Kidney epithelial cell (primary cell): ENCODE measurements around the gene F2RL3. TPM values are rescaled to one million over a fixed set of nuclear protein-coding genes. Genes with fewer than 3 reads are reported as not detected.

Experiments used
- DNase-seq: peaks from one replicate; pipeline ENCODE4 v3.0.0-alpha.2; 2010; ENCODE audit warnings: low read depth
- H3K27me3 ChIP-seq: 2 replicates; pipeline ENCODE4 v1.6.0; 2011; ENCODE audit warnings: low read length; ENCODE audit not compliant: control insufficient read depth, insufficient read depth
- H3K36me3 ChIP-seq: 2 replicates; pipeline ENCODE4 v1.5.1; 2011; ENCODE audit warnings: low read length; ENCODE audit not compliant: control insufficient read depth, insufficient read depth
- H3K4me3 ChIP-seq: 2 replicates; pipeline ENCODE4 v1.5.1; 2011; ENCODE audit warnings: low read depth, mild to moderate bottlenecking, control low read depth, low read length
- CTCF ChIP-seq: IDR thresholded peaks from 2 replicates; pipeline ENCODE4 v1.5.1; 2011; ENCODE audit warnings: mild to moderate bottlenecking, moderate library complexity, low read length, control low read depth, inconsistent platforms; ENCODE audit not compliant: insufficient read depth, poor library complexity, severe bottlenecking
- total RNA-seq: library from RNA; depleted of rRNA; stranded (reverse); fragments of >200 nt; gene quantifications from 2 replicates; pipeline ENCODE4 v1.2.3, GENCODE V29; 2015

Gene F2RL3
- total RNA-seq, 1 donor from 2014 or later, result 0.88 TPM

- TF ChIP-seq CTCF, result no peak
- H3K36me3 ChIP-seq, result no peaks in the 10 kb centered on the region
- H3K27me3 ChIP-seq, result no peaks in the 10 kb centered on the region
- DNase-seq, result no peak
- no peak overlapping the region for H3K4me3 ChIP-seq
These were observed 33.2 kb downstream of the F2RL3 start for GRCh38 chr19:16921766-16922591.

- no peaks in the 10 kb centered on the region for H3K27me3 ChIP-seq
- TF ChIP-seq CTCF, result no peak
- no peaks in the 10 kb centered on the region for H3K36me3 ChIP-seq
- DNase-seq, result no peak
- no peak overlapping the region for H3K4me3 ChIP-seq
These were observed 33.8 kb downstream of the F2RL3 start for GRCh38 chr19:16922592-16922934.

GRCh38 chr19:16922949-16923348 is 34.1 kb downstream of the F2RL3 start:
- no peak for DNase-seq
- no peak overlapping the region for H3K4me3 ChIP-seq
- H3K27me3 ChIP-seq, result no peaks in the 10 kb centered on the region
- no peak for TF ChIP-seq CTCF
- no peaks in the 10 kb centered on the region for H3K36me3 ChIP-seq

GRCh38 chr19:16927883-16928282 is 39.1 kb downstream of the F2RL3 start:
- Histone ChIP-seq H3K27me3 (no peaks in the 10 kb centered on the region), H3K36me3 (no peaks in the 10 kb centered on the region), H3K4me3 (no peak overlapping the region)
- no peak for TF ChIP-seq CTCF
- DNase-seq, result no peak

GRCh38 chr19:16928351-16928750 is 39.6 kb downstream of the F2RL3 start:
- no peaks in the 10 kb centered on the region for H3K36me3 ChIP-seq
- H3K27me3 ChIP-seq, result no peaks in the 10 kb centered on the region
- H3K4me3 ChIP-seq, result no peak overlapping the region
- no peak for DNase-seq
- TF ChIP-seq CTCF, result no peak

GRCh38 chr19:16928916-16929315 is 40.1 kb downstream of the F2RL3 start:
- no peak overlapping the region for H3K4me3 ChIP-seq
- no peak for DNase-seq
- no peaks in the 10 kb centered on the region for H3K36me3 ChIP-seq
- no peaks in the 10 kb centered on the region for H3K27me3 ChIP-seq
- no peak for TF ChIP-seq CTCF
